Endodermal cell (in vitro differentiated cells): ENCODE results near the gene RNF169. TPM values are rescaled to one million over a fixed set of nuclear protein-coding genes. Genes with fewer than 3 reads are reported as not detected.
"Not testable (repeated sequence)": the region's sequence is repeated elsewhere in the genome, so short reads cannot be mapped to it uniquely, and the experiment has no call there.

ENCODE experiments used
- DNase-seq: peaks from one replicate; pipeline ENCODE4 v3.0.0-alpha.2; 2017
- H3K27ac ChIP-seq: 2 replicates; pipeline ENCODE4 v1.5.1; 2013; ENCODE audit warnings: mild to moderate bottlenecking, low read depth, low read length, moderate library complexity
- H3K27me3 ChIP-seq: 2 replicates; pipeline ENCODE4 v1.6.1; 2013; ENCODE audit warnings: mild to moderate bottlenecking, low read length, moderate library complexity; ENCODE audit not compliant: insufficient read depth, control insufficient read depth, poor library complexity, severe bottlenecking
- H3K36me3 ChIP-seq: 2 replicates; pipeline ENCODE4 v1.7.0; 2013; ENCODE audit warnings: mild to moderate bottlenecking, low read length, moderate library complexity; ENCODE audit not compliant: control insufficient read depth, insufficient read depth
- H3K4me1 ChIP-seq: one replicate; pipeline ENCODE4 v1.7.0; 2013; ENCODE audit warnings: low read length; ENCODE audit not compliant: control insufficient read depth, insufficient read depth
- H3K4me3 ChIP-seq: 2 replicates; pipeline ENCODE4 v1.5.1; 2013; ENCODE audit warnings: mild to moderate bottlenecking, low read length, moderate library complexity
- H3K9ac ChIP-seq: 2 replicates; pipeline ENCODE4 v1.6.1; 2013; ENCODE audit warnings: mild to moderate bottlenecking, low read length, moderate library complexity; ENCODE audit not compliant: poor library complexity, severe bottlenecking; ENCODE audit errors: extremely low read depth
- H3K9me3 ChIP-seq: 2 replicates; pipeline ENCODE4 v1.6.1; 2013; ENCODE audit warnings: mild to moderate bottlenecking, low read length, moderate library complexity; ENCODE audit not compliant: control insufficient read depth
- H3K27ac Mint-ChIP-seq: 2 replicates; pipeline ENCODE4 v1.8.0; 2020; ENCODE audit warnings: mixed read lengths
- H3K27me3 Mint-ChIP-seq: 2 replicates; pipeline ENCODE4 v1.8.0; 2021; ENCODE audit warnings: mild to moderate bottlenecking, mixed read lengths; ENCODE audit not compliant: insufficient read depth
- H3K36me3 Mint-ChIP-seq: 2 replicates; pipeline ENCODE4 v1.8.0; 2020; ENCODE audit warnings: low read depth, mixed read lengths
- H3K4me1 Mint-ChIP-seq: 2 replicates; pipeline ENCODE4 v1.8.0; 2020; ENCODE audit warnings: mixed read lengths
- H3K4me3 Mint-ChIP-seq: 2 replicates; pipeline ENCODE4 v1.8.0; 2020; ENCODE audit warnings: mild to moderate bottlenecking, moderate library complexity, mixed read lengths
- H3K9me3 Mint-ChIP-seq: 2 replicates; pipeline ENCODE4 v1.8.0; 2020; ENCODE audit warnings: mild to moderate bottlenecking, mixed read lengths
- WGBS, 2 experiments: methylation state at CpG; one replicate each; pipeline versions ENCODE4 v1.1.5 to v1.1.7; 2013; ENCODE audit warnings: missing lambda C conversion rate in 2 of 2, mixed read lengths in 1 of 2; ENCODE audit not compliant: insufficient coverage in 1 of 2, insufficient read length in 1 of 2; 5-methylcytosine and 5-hydroxymethylcytosine counted together
- total RNA-seq, 2 donors: library from RNA; stranded (reverse); fragmentation: NEBNext Ultra II Directional in 1 of 2; extraction: Animal tissue kit (Norgen Biotek cat#: 25700) in 1 of 2; gene quantifications; 2 replicates in 1 of 2; 3 replicates in 1 of 2; pipeline ENCODE4 v1.2.1, GENCODE V29; 2021
- TF ChIP-seq, protein P1 (sequence below): fragments of 200-600 bp; sonication (generic); conservative IDR thresholded peaks from 2 replicates; pipeline ENCODE4 v1.5.0; 2021; ENCODE audit warnings: antibody characterized with exemption, mild to moderate bottlenecking

RNF169 gene
- total RNA-seq, 2 donors from 2014 or later, result 18.3 to 23.6 TPM

DNA sequence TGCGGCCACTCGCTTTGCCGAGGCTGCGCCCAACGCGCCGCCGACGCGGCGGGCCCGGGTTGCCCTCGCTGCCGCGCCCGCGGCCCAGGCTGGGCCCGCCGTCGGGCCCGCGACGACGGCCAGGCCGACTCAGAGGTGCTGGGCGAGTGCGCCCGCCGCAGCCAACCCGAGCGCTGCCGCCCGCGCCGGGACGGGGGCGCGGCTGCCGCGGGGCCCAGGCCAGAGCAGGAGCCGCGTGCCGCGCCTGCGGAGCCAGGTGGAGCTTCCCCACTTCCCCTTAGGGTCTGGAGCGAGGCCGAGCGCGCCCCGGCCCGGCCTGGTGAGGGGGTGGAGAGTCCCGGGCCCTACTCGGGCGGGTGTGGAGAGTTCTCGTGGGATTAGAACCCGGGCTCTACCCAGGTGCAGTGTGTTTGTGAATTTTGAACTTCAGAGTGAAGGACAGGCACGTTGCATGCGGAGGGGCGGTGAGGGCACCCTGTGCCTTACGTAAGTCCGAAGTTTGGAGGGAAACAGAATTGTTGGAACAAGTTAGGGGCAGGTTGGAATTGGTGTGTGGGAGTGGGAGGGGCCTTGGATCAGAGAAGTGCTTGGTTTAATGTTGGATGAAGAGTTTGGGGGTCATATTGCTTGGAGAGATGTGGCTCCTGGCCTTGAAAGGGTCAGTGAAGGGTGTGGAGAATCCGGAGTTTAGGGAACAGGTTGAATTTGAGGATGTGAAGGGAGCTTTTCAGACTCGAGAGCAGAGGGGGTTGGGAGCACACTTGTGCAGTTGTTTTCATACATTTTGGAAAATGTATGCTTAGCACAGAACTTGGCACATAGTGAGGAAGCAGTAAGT lies 697 bp downstream of the RNF169 start:
- peaks cover 37% of the 10 kb centered on the region for H3K4me1 Mint-ChIP-seq
- peaks cover 1% of the 10 kb centered on the region for H3K9me3 Mint-ChIP-seq
- Histone ChIP-seq H3K36me3 (no peaks in the 10 kb centered on the region), H3K4me3 (peak overlapping the region; percentile 94), H3K9me3 (no peaks in the 10 kb centered on the region), H3K9ac (peak overlapping the region; percentile 79), H3K27me3 (no peaks in the 10 kb centered on the region), H3K4me1 (peaks cover 7% of the 10 kb centered on the region), H3K27ac (peak overlapping the region; percentile 68)
- DNase-seq, result peak; percentile 83
- TF ChIP-seq, protein P1, sequence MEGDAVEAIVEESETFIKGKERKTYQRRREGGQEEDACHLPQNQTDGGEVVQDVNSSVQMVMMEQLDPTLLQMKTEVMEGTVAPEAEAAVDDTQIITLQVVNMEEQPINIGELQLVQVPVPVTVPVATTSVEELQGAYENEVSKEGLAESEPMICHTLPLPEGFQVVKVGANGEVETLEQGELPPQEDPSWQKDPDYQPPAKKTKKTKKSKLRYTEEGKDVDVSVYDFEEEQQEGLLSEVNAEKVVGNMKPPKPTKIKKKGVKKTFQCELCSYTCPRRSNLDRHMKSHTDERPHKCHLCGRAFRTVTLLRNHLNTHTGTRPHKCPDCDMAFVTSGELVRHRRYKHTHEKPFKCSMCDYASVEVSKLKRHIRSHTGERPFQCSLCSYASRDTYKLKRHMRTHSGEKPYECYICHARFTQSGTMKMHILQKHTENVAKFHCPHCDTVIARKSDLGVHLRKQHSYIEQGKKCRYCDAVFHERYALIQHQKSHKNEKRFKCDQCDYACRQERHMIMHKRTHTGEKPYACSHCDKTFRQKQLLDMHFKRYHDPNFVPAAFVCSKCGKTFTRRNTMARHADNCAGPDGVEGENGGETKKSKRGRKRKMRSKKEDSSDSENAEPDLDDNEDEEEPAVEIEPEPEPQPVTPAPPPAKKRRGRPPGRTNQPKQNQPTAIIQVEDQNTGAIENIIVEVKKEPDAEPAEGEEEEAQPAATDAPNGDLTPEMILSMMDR, result no peak
- H3K27me3 Mint-ChIP-seq, result no peaks in the 10 kb centered on the region
- H3K36me3 Mint-ChIP-seq, result peaks cover 9% of the 10 kb centered on the region
- H3K27ac Mint-ChIP-seq, result peak overlapping the region; percentile 77
- WGBS, 2 experiments, result 1 to 15% methylated on average over 6 to 63 of the region's 63 CpGs
- H3K4me3 Mint-ChIP-seq, result peak overlapping the region; percentile 79

DNA sequence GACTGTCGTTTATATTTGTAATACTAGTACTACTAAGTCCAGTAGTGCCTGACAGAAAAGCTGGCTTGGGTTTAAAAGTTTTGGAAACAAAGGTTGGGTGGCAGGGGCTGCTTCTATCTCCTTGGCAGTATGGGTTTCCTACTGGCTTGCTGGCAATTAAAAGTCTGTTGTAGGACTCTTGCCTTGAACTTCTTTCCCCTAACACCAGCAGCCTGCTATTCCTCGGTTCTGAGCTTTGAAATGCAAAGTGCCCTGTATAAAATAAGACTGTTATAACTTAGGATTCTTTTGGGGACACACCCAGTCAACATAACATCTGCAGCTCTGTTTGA lies 1.3 kb downstream of the RNF169 start:
- Histone ChIP-seq H3K4me3 (peak overlapping the region; percentile 94), H3K27me3 (no peaks in the 10 kb centered on the region), H3K36me3 (no peaks in the 10 kb centered on the region), H3K4me1 (peaks cover 12% of the 10 kb centered on the region), H3K9me3 (no peaks in the 10 kb centered on the region), H3K27ac (no peak overlapping the region), H3K9ac (peak overlapping the region; percentile 79)
- Mint-ChIP-seq H3K4me1 (peaks cover 43% of the 10 kb centered on the region), H3K27me3 (no peaks in the 10 kb centered on the region), H3K36me3 (peaks cover 9% of the 10 kb centered on the region), H3K27ac (no peak overlapping the region), H3K9me3 (peaks cover 1% of the 10 kb centered on the region), H3K4me3 (peak overlapping the region; percentile 79)
- whole genome bisulfite sequencing, 2 experiments, result 51 to 54% methylated on average over 2 of the region's 2 CpGs
- DNase-seq, result no peak
- TF ChIP-seq, protein P1, result no peak

DNA sequence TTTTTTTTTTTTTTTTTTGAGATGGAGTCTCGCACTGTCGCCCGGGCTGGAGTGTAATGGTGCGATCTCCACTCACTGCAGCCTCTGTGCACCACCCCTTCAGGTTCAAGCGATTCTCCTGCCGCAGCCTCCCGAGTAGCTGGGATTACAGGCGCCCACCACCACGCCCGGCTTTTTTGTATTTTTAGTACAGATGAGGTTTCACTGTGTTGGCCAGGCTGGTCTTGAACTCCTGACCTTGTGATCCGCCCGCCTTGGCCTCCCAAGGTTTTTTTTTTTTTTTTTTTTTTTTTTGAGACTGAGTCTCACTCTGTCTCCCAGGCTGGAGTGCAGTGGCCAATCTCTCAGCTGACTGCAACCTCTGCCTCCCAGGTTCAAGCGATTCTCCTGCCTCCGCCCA lies 1.9 kb downstream of the RNF169 start:
- H3K27me3 ChIP-seq, H3K9me3 Mint-ChIP-seq, H3K36me3 Mint-ChIP-seq, H3K27ac Mint-ChIP-seq, H3K36me3 ChIP-seq, H3K9me3 ChIP-seq, H3K9ac ChIP-seq, H3K27ac ChIP-seq, DNase-seq, H3K27me3 Mint-ChIP-seq: not testable (repeated sequence)
- H3K4me1 Mint-ChIP-seq, result peaks cover 50% of the 10 kb centered on the region
- Histone ChIP-seq H3K4me1 (peaks cover 14% of the 10 kb centered on the region), H3K4me3 (peak overlapping the region; percentile 94)
- peak overlapping the region; percentile 79 for H3K4me3 Mint-ChIP-seq
- 90 to 95% methylated on average over 5 to 14 of the region's 14 CpGs for WGBS, 2 experiments
